H9 (cell line): Measurements from ENCODE around the gene ITGB7. TPM values are rescaled to one million over a fixed set of nuclear protein-coding genes. Genes with fewer than 3 reads are reported as not detected.

Experiments used
- DNase-seq: peaks from one replicate; pipeline ENCODE4 v3.0.0-alpha.2; 2017
- H2AFZ ChIP-seq: one replicate; pipeline ENCODE4 v1.6.1; 2013; ENCODE audit warnings: mild to moderate bottlenecking, low read length, control low read depth, moderate library complexity
- H2AK5ac ChIP-seq: 2 replicates; pipeline ENCODE4 v1.6.1; 2013; ENCODE audit warnings: low read length, control low read depth, mixed read lengths; ENCODE audit not compliant: insufficient read length
- H2BK120ac ChIP-seq: one replicate; pipeline ENCODE4 v1.6.1; 2013; ENCODE audit warnings: low read depth, mild to moderate bottlenecking, low read length, control low read depth, inconsistent platforms; ENCODE audit not compliant: poor library complexity, severe bottlenecking
- H2BK12ac ChIP-seq: 2 replicates; pipeline ENCODE4 v1.6.1; 2013; ENCODE audit warnings: low read length, control low read depth, mixed read lengths, low read depth; ENCODE audit not compliant: insufficient read length
- H2BK15ac ChIP-seq: 2 replicates; pipeline ENCODE4 v1.6.1; 2013; ENCODE audit warnings: low read depth, low read length, control low read depth
- H2BK20ac ChIP-seq: one replicate; pipeline ENCODE4 v1.6.1; 2013; ENCODE audit warnings: low read depth, mild to moderate bottlenecking, low read length, control low read depth, inconsistent platforms; ENCODE audit not compliant: poor library complexity, severe bottlenecking
- H2BK5ac ChIP-seq: 2 replicates; pipeline ENCODE4 v1.6.1; 2013; ENCODE audit warnings: low read length, control low read depth, mixed read lengths; ENCODE audit not compliant: insufficient read length
- H3K14ac ChIP-seq: 2 replicates; pipeline ENCODE4 v1.6.1; 2013; ENCODE audit warnings: low read length, control low read depth; ENCODE audit not compliant: insufficient read depth
- H3K18ac ChIP-seq: 2 replicates; pipeline ENCODE4 v1.6.1; 2013; ENCODE audit warnings: low read depth, mild to moderate bottlenecking, mixed read lengths, low read length, control low read depth; ENCODE audit not compliant: insufficient read length
- H3K23ac ChIP-seq: 2 replicates; pipeline ENCODE4 v1.6.1; 2013; ENCODE audit warnings: low read length, control low read depth, mixed read lengths, low read depth; ENCODE audit not compliant: insufficient read length
- H3K23me2 ChIP-seq: 2 replicates; pipeline ENCODE4 v1.6.1; 2013; ENCODE audit warnings: low read depth, mild to moderate bottlenecking, mixed read lengths, low read length, control low read depth; ENCODE audit not compliant: insufficient read length, poor library complexity, severe bottlenecking
- H3K27ac ChIP-seq: 2 replicates; pipeline ENCODE4 v1.5.1; 2013; ENCODE audit warnings: low read length, control low read depth, mixed read lengths, low read depth; ENCODE audit not compliant: insufficient read length
- H3K27me3 ChIP-seq: 2 replicates; pipeline ENCODE4 v1.6.1; 2013; ENCODE audit warnings: low read length, control low read depth, inconsistent platforms; ENCODE audit not compliant: insufficient read depth
- H3K4ac ChIP-seq: 2 replicates; pipeline ENCODE4 v1.6.1; 2013; ENCODE audit warnings: low read depth, mild to moderate bottlenecking, control low read depth, inconsistent platforms, low read length, moderate library complexity
- H3K4me1 ChIP-seq: 2 replicates; pipeline ENCODE4 v1.6.1; 2013; ENCODE audit warnings: low read length, control low read depth, inconsistent platforms; ENCODE audit not compliant: insufficient read depth
- H3K4me2 ChIP-seq: 2 replicates; pipeline ENCODE4 v1.6.1; 2013; ENCODE audit warnings: low read length, control low read depth, mixed read lengths; ENCODE audit not compliant: insufficient read length, insufficient read depth
- H3K56ac ChIP-seq: 2 replicates; pipeline ENCODE4 v1.6.1; 2013; ENCODE audit warnings: low read depth, mild to moderate bottlenecking, mixed read lengths, low read length, control low read depth; ENCODE audit not compliant: insufficient read length
- H3K79me1 ChIP-seq: 2 replicates; pipeline ENCODE4 v1.6.1; 2013; ENCODE audit warnings: low read depth, mild to moderate bottlenecking, moderate library complexity, low read length, control low read depth, inconsistent platforms; ENCODE audit not compliant: insufficient read depth, poor library complexity, severe bottlenecking
- H3K79me2 ChIP-seq: 2 replicates; pipeline ENCODE4 v1.6.1; 2013; ENCODE audit warnings: low read length, control low read depth, inconsistent platforms; ENCODE audit not compliant: insufficient read depth
- H3K9ac ChIP-seq: 2 replicates; pipeline ENCODE4 v1.6.1; 2013; ENCODE audit warnings: low read length, control low read depth, mixed read lengths; ENCODE audit not compliant: insufficient read length; ENCODE audit errors: extremely low read depth
- H3K9me3 ChIP-seq: one replicate; pipeline ENCODE4 v1.6.1; 2013; ENCODE audit warnings: low read depth, low read length, inconsistent platforms; ENCODE audit not compliant: control insufficient read depth
- H3T11ph ChIP-seq: one replicate; pipeline ENCODE4 v1.6.1; 2013; ENCODE audit warnings: mild to moderate bottlenecking, low read length, control low read depth, inconsistent platforms
- H4K20me1 ChIP-seq: one replicate; pipeline ENCODE4 v1.6.1; 2013; ENCODE audit not compliant: control insufficient read depth, insufficient read length, insufficient read depth
- H4K5ac ChIP-seq: 2 replicates; pipeline ENCODE4 v1.6.1; 2013; ENCODE audit warnings: low read depth, mild to moderate bottlenecking, mixed read lengths, low read length, control low read depth; ENCODE audit not compliant: insufficient read length
- H4K8ac ChIP-seq: replicated peaks from 2 replicates; pipeline ENCODE4 v1.6.1; 2013; ENCODE audit warnings: low read length, control low read depth, mixed read lengths, low read depth; ENCODE audit not compliant: insufficient read length
- H4K91ac ChIP-seq: 2 replicates; pipeline ENCODE4 v1.6.1; 2013; ENCODE audit warnings: low read depth, mild to moderate bottlenecking, moderate library complexity, mixed read lengths, low read length, control low read depth; ENCODE audit not compliant: insufficient read length
- H3K27ac Mint-ChIP-seq, 3 experiments: 2 replicates in 2 of 3; 3 replicates in 1 of 3; pipeline ENCODE4 v1.8.0; 2020 to 2021; ENCODE audit warnings: mixed read lengths in 3 of 3, mild to moderate bottlenecking in 1 of 3, moderate library complexity in 1 of 3
- H3K27me3 Mint-ChIP-seq: 2 replicates; pipeline ENCODE4 v1.8.0; 2021; ENCODE audit warnings: low read depth, mild to moderate bottlenecking, moderate library complexity, mixed read lengths
- H3K36me3 Mint-ChIP-seq, 3 experiments: 2 replicates in 2 of 3; 3 replicates in 1 of 3; pipeline ENCODE4 v1.8.0; 2020 to 2021; ENCODE audit warnings: low read depth in 3 of 3, mixed read lengths in 3 of 3; ENCODE audit not compliant: insufficient read depth in 1 of 3
- H3K4me1 Mint-ChIP-seq, 2 experiments: 2 replicates each; pipeline ENCODE4 v1.8.0; 2020; ENCODE audit warnings: mixed read lengths in 2 of 2
- H3K4me3 Mint-ChIP-seq, 2 experiments: 2 replicates in 1 of 2; 3 replicates in 1 of 2; pipeline ENCODE4 v1.8.0; 2020 to 2021; ENCODE audit warnings: mild to moderate bottlenecking in 2 of 2, mixed read lengths in 2 of 2, moderate library complexity in 1 of 2
- H3K9me3 Mint-ChIP-seq, 2 experiments: 2 replicates in 1 of 2; 3 replicates in 1 of 2; pipeline ENCODE4 v1.8.0; 2020; ENCODE audit warnings: mild to moderate bottlenecking in 2 of 2, mixed read lengths in 2 of 2, moderate library complexity in 1 of 2
- CTCF ChIP-seq: fragments of 200-600 bp; sonication (generic); conservative IDR thresholded peaks from 3 replicates; pipeline ENCODE4 v1.8.0; 2021; ENCODE audit warnings: antibody characterized with exemption, mild to moderate bottlenecking
- WGBS: extraction: QIAGEN DNeasy Blood & Tissue Kit; methylation state at CpG from one replicate; pipeline ENCODE4 v1.1.7; 2013; ENCODE audit warnings: missing lambda C conversion rate, low lambda C conversion rate, mixed read lengths; ENCODE audit not compliant: insufficient read length; ENCODE audit errors: extremely low coverage; 5-methylcytosine and 5-hydroxymethylcytosine counted together
- total RNA-seq: library from RNA; stranded (reverse); gene quantifications from 2 replicates; pipeline ENCODE4 v1.2.1, GENCODE V29; 2021

The ITGB7 gene
- total RNA-seq, 1 experiment from 2014 or later, result 0.39 TPM

- H3K9me3 ChIP-seq, result no peaks in the 10 kb centered on the region
- no peak overlapping the region for H2AK5ac ChIP-seq
- Mint-ChIP-seq H3K27me3 (peaks cover 72% of the 10 kb centered on the region), H3K4me1 (0 out of 4 replicates have a peak, but pooled peaks cover 0 to 3% of the 10 kb centered on the region in 2 experiments), H3K27ac (no peak overlapping the region), H3K36me3 (no peaks in the 10 kb centered on the region), H3K4me3 (no peak overlapping the region), H3K9me3 (0 out of 5 replicates have a peak, but pooled peaks cover 0 to 2% of the 10 kb centered on the region in 2 experiments)
- no peaks in the 10 kb centered on the region for H3K79me2 ChIP-seq
- no peak overlapping the region for H3T11ph ChIP-seq
- no peak overlapping the region for H3K14ac ChIP-seq
- H2BK5ac ChIP-seq, result no peak overlapping the region
- H4K5ac ChIP-seq, result no peak overlapping the region
- no peak for TF ChIP-seq CTCF
- no peak overlapping the region for H2BK20ac ChIP-seq
- no peak overlapping the region for H4K91ac ChIP-seq
- no CpG with 5 or more reads among the region's 10 CpGs for WGBS
- no peaks in the 10 kb centered on the region for H3K23me2 ChIP-seq
- no peak overlapping the region for H4K8ac ChIP-seq
- no peak overlapping the region for H3K4me2 ChIP-seq
- no peak overlapping the region for H2BK15ac ChIP-seq
- peaks cover 6% of the 10 kb centered on the region; the same call in 1 of the 2 replicates for H3K27me3 ChIP-seq
- H2BK120ac ChIP-seq, result no peak overlapping the region
- H3K79me1 ChIP-seq, result no peaks in the 10 kb centered on the region
- H3K9ac ChIP-seq, result no peak overlapping the region
- H2BK12ac ChIP-seq, result no peak overlapping the region
- no peak overlapping the region for H3K56ac ChIP-seq
- no peak overlapping the region for H3K27ac ChIP-seq
- H2AFZ ChIP-seq, result no peak overlapping the region
- H3K4me1 ChIP-seq, result no peaks in the 10 kb centered on the region
- H4K20me1 ChIP-seq, result no peaks in the 10 kb centered on the region
- H3K4ac ChIP-seq, result no peak overlapping the region
- DNase-seq, result no peak
- H3K23ac ChIP-seq, result no peak overlapping the region
- no peak overlapping the region for H3K18ac ChIP-seq
These were observed 6.4 kb downstream of the ITGB7 start for GRCh38 chr12:53200458-53201176.
